ENCODE data around the gene KRT25. TPM values are rescaled to one million over a fixed set of nuclear protein-coding genes. Genes with fewer than 3 reads are reported as not detected.

The KRT25 gene
- total RNA-seq, 2 experiments from 2014 or later: not detected

DNA sequence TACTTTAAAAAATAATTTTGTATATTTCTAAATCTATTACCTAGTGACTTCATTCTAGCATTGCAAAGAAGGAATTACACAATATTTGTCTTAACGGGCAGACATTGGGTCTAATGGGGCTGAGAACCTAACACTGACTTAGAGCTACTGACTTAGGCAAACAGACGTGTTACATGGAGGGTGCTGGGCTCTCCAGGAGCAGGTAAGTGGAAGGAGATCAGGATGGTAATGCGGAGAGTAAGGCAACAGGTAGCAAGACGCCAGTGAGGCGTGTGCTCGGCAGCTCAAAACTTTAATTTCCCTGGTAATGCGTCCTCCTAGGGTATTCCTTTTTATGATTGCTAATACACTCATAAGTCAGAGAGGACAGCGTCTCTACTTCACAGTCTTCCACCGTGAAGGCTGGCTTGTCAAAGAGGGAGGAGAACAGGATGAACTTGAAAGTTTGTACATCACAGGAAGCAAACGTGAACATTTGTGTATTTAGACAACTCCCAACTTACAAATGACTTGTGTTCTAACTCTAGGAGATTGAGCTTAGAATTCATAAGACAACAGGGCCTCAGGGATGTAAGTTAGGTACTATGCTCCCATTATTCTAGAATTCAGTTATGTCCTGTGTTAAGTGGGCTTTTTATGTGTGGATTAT, 40.0 kb upstream of the KRT25 start:
- TF ChIP-seq, protein P1, sequence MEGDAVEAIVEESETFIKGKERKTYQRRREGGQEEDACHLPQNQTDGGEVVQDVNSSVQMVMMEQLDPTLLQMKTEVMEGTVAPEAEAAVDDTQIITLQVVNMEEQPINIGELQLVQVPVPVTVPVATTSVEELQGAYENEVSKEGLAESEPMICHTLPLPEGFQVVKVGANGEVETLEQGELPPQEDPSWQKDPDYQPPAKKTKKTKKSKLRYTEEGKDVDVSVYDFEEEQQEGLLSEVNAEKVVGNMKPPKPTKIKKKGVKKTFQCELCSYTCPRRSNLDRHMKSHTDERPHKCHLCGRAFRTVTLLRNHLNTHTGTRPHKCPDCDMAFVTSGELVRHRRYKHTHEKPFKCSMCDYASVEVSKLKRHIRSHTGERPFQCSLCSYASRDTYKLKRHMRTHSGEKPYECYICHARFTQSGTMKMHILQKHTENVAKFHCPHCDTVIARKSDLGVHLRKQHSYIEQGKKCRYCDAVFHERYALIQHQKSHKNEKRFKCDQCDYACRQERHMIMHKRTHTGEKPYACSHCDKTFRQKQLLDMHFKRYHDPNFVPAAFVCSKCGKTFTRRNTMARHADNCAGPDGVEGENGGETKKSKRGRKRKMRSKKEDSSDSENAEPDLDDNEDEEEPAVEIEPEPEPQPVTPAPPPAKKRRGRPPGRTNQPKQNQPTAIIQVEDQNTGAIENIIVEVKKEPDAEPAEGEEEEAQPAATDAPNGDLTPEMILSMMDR (conservative IDR thresholded peaks at IDR 0.05; ENCODE audit: low read length): no peak
- TF ChIP-seq EZH2phosphoT487 (IDR thresholded peaks at IDR 0.05; ENCODE audit: borderline replicate concordance, low read depth, low read length): no peak
- no peak overlapping the region for H3K4me2 ChIP-seq (ENCODE audit: low read length)
- POLR2A ChIA-PET: no interaction called here
- H3K9me3 ChIP-seq (ENCODE audit: low read length): no peaks in the 10 kb centered on the region
- intact Hi-C loops (cut with micrococcal nuclease; ENCODE audit: unreplicated experiment): no loop called here
- no peaks in the 10 kb centered on the region for H3K79me2 ChIP-seq (ENCODE audit: insufficient read depth, low read depth, low read length)
- H3K36me3 ChIP-seq (ENCODE audit: insufficient read depth, low read length): no peaks in the 10 kb centered on the region
- DNase-seq (ENCODE audit: low spot score): no peak
- no peaks in the 10 kb centered on the region for H3K4me1 ChIP-seq (ENCODE audit: insufficient read depth, low read length, poor library complexity, severe bottlenecking)
- H3K4me3 ChIP-seq (ENCODE audit: low read depth, low read length, poor library complexity, severe bottlenecking): no peak overlapping the region
- H3K9me2 ChIP-seq (ENCODE audit: insufficient read depth, low read length): no peaks in the 10 kb centered on the region
- no peak overlapping the region for H3K27ac ChIP-seq (ENCODE audit: low read depth, low read length, poor library complexity, severe bottlenecking)
- no peaks in the 10 kb centered on the region for H4K20me1 ChIP-seq (ENCODE audit: insufficient read depth, low read length)
- H2AFZ ChIP-seq (ENCODE audit: low read length): no peak overlapping the region
- BruUV-seq (replicated peaks): no TSS peak
- CTCF ChIA-PET (ENCODE audit: unreplicated experiment): no interaction called here

GRCh38 chr17:40794466-40794865, 39.3 kb upstream of the KRT25 start:
- ChIA-PET POLR2A (interaction anchor here (0.5 kb wide), 1 partner anchor 129 kb away, joined by 4 read pairs; the partner anchor contains the start of gene KRT222), CTCF (ENCODE audit: unreplicated experiment) (interaction anchor here (0.5 kb wide), 1 partner anchor 1006 kb away, joined by 6 read pairs; no protein-coding TSS in a partner anchor)
- no peaks in the 10 kb centered on the region for H3K4me1 ChIP-seq (ENCODE audit: insufficient read depth, low read length, poor library complexity, severe bottlenecking)
- no peaks in the 10 kb centered on the region for H3K79me2 ChIP-seq (ENCODE audit: insufficient read depth, low read depth, low read length)
- H3K4me2 ChIP-seq (ENCODE audit: low read length): no peak overlapping the region
- no peak overlapping the region for H3K4me3 ChIP-seq (ENCODE audit: low read depth, low read length, poor library complexity, severe bottlenecking)
- H4K20me1 ChIP-seq (ENCODE audit: insufficient read depth, low read length): no peaks in the 10 kb centered on the region
- no peak for TF ChIP-seq EZH2phosphoT487 (IDR thresholded peaks at IDR 0.05; ENCODE audit: borderline replicate concordance, low read depth, low read length)
- intact Hi-C loops (cut with micrococcal nuclease; ENCODE audit: unreplicated experiment): no loop called here
- H3K27ac ChIP-seq (ENCODE audit: low read depth, low read length, poor library complexity, severe bottlenecking): no peak overlapping the region
- H3K9me3 ChIP-seq (ENCODE audit: low read length): no peaks in the 10 kb centered on the region
- H3K9me2 ChIP-seq (ENCODE audit: insufficient read depth, low read length): no peaks in the 10 kb centered on the region
- DNase-seq (ENCODE audit: low spot score): no peak
- H3K36me3 ChIP-seq (ENCODE audit: insufficient read depth, low read length): no peaks in the 10 kb centered on the region
- H2AFZ ChIP-seq (ENCODE audit: low read length): no peak overlapping the region
- no TSS peak for BruUV-seq (replicated peaks)

DNA sequence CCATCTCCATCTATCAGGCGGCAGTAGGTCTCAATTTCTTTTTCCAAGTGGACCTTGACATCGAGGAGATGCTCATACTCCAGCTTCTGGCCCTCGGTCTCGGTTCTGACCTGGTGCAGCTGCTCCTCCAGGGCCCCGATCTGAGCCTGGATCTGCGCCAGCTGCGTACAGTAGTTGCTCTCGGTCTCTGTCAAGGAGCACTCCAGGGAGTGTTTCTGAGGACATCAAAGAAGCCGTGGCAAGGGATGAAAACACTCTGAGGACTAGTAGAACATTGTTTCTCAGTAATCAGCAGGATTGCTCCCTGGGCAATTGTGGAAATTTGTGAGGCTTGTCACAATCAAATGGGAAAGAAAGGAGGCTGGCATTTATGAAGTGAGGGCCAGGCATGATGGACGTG, 38.7 kb upstream of the KRT25 start:
- no TSS peak for BruUV-seq (replicated peaks)
- POLR2A ChIA-PET: interaction anchor here (0.5 kb wide), 1 partner anchor 129 kb away, joined by 4 read pairs; the partner anchor contains the start of gene KRT222
- Histone ChIP-seq H3K4me1 (ENCODE audit: insufficient read depth, low read length, poor library complexity, severe bottlenecking) (no peaks in the 10 kb centered on the region), H3K79me2 (ENCODE audit: insufficient read depth, low read depth, low read length) (no peaks in the 10 kb centered on the region), H3K27ac (ENCODE audit: low read depth, low read length, poor library complexity, severe bottlenecking) (no peak overlapping the region), H3K4me2 (ENCODE audit: low read length) (no peak overlapping the region), H4K20me1 (ENCODE audit: insufficient read depth, low read length) (no peaks in the 10 kb centered on the region), H3K36me3 (ENCODE audit: insufficient read depth, low read length) (no peaks in the 10 kb centered on the region), H3K4me3 (ENCODE audit: low read depth, low read length, poor library complexity, severe bottlenecking) (no peak overlapping the region), H3K9me3 (ENCODE audit: low read length) (no peaks in the 10 kb centered on the region), H2AFZ (ENCODE audit: low read length) (no peak overlapping the region), H3K9me2 (ENCODE audit: insufficient read depth, low read length) (no peaks in the 10 kb centered on the region)
- DNase-seq (ENCODE audit: low spot score): no peak
- intact Hi-C loops (cut with micrococcal nuclease; ENCODE audit: unreplicated experiment): no loop called here
- TF ChIP-seq, protein P1 (conservative IDR thresholded peaks at IDR 0.05; ENCODE audit: low read length): no peak
- no peak for TF ChIP-seq EZH2phosphoT487 (IDR thresholded peaks at IDR 0.05; ENCODE audit: borderline replicate concordance, low read depth, low read length)
- CTCF ChIA-PET (ENCODE audit: unreplicated experiment): interaction anchor here (0.5 kb wide), 1 partner anchor 1007 kb away, joined by 6 read pairs; no protein-coding TSS in a partner anchor
